Ovary (tissue), 3 donors: Measurements from ENCODE around the gene CYYR1.

Source experiments
- EP300 ChIP-seq: sonication (generic); formaldehyde crosslinking; IDR thresholded peaks from one replicate; pipeline ENCODE4 v1.6.1; 2017; ENCODE audit warnings: antibody characterized with exemption
- POLR2A ChIP-seq: fragments of 450-650 bp; IDR thresholded peaks from one replicate; pipeline ENCODE4 v1.6.1; 2017; ENCODE audit warnings: antibody characterized with exemption, mild to moderate bottlenecking, moderate library complexity
- TF ChIP-seq, protein P1 (sequence below), 3 donors: fragments of 450-650 bp in 2 of 3; fragments of 200-600 bp in 1 of 3; IDR thresholded peaks; one replicate each; pipeline versions ENCODE4 v1.5.1 to v1.8.0; 2016 to 2022; ENCODE audit warnings: antibody characterized with exemption in 3 of 3, mild to moderate bottlenecking in 1 of 3
- donor health status: DM: no; HTN: no; CAD: no.

DNA sequence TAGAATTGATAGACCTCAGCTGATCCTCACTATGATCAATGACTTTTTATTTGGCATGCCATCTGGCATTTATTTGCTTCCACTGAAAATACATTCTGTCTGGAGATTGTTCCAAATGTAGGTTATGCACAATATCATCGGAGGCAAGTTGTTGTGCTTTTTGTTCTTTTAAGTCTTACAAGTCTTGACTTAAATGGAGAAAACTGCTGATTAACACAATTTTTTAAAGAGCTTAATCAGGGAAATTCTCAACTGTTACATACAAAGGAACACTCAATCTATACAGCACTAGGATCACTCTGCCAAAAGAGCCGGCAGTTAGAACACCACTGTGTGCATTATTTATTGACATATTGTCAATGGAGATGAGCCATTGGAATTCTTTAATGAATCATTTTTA lies 19.2 kb downstream of the CYYR1 start:
- TF ChIP-seq, protein P1, sequence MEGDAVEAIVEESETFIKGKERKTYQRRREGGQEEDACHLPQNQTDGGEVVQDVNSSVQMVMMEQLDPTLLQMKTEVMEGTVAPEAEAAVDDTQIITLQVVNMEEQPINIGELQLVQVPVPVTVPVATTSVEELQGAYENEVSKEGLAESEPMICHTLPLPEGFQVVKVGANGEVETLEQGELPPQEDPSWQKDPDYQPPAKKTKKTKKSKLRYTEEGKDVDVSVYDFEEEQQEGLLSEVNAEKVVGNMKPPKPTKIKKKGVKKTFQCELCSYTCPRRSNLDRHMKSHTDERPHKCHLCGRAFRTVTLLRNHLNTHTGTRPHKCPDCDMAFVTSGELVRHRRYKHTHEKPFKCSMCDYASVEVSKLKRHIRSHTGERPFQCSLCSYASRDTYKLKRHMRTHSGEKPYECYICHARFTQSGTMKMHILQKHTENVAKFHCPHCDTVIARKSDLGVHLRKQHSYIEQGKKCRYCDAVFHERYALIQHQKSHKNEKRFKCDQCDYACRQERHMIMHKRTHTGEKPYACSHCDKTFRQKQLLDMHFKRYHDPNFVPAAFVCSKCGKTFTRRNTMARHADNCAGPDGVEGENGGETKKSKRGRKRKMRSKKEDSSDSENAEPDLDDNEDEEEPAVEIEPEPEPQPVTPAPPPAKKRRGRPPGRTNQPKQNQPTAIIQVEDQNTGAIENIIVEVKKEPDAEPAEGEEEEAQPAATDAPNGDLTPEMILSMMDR (IDR thresholded peaks at IDR 0.05): no peak
- TF ChIP-seq POLR2A (no peak), EP300 (no peak)
